Chondrocyte (in vitro differentiated cells): ENCODE data around the gene RRAS. TPM values are rescaled to one million over a fixed set of nuclear protein-coding genes. Genes with fewer than 3 reads are reported as not detected.

Experiments used
- DNase-seq: peaks from one replicate; pipeline ENCODE4 v3.0.0; 2021; ENCODE audit warnings: mixed read lengths, low spot score
- H3K27ac Mint-ChIP-seq: one replicate; pipeline ENCODE4 v1.8.0; 2021; ENCODE audit warnings: mild to moderate bottlenecking, moderate library complexity, mixed read lengths; ENCODE audit not compliant: unreplicated experiment
- H3K27me3 Mint-ChIP-seq: 2 replicates; pipeline ENCODE4 v1.8.0; 2021; ENCODE audit warnings: low read depth, mixed read lengths
- H3K36me3 Mint-ChIP-seq: 2 replicates; pipeline ENCODE4 v1.8.0; 2021; ENCODE audit warnings: low read depth, mixed read lengths
- H3K4me1 Mint-ChIP-seq: 2 replicates; pipeline ENCODE4 v1.8.0; 2021; ENCODE audit warnings: low read depth, mild to moderate bottlenecking, mixed read lengths
- H3K4me3 Mint-ChIP-seq: one replicate; pipeline ENCODE4 v1.8.0; 2021; ENCODE audit warnings: mild to moderate bottlenecking, moderate library complexity, mixed read lengths; ENCODE audit not compliant: unreplicated experiment
- H3K9me3 Mint-ChIP-seq: 2 replicates; pipeline ENCODE4 v1.8.0; 2021; ENCODE audit warnings: low read depth, mixed read lengths
- total RNA-seq: library from RNA; stranded (reverse); gene quantifications from 3 replicates; pipeline ENCODE4 v1.2.1, GENCODE V29; 2021
- TF ChIP-seq, protein P1 (sequence below): fragments of 200-600 bp; sonication (generic); IDR thresholded peaks from 2 replicates; pipeline ENCODE4 v1.5.0; 2021; ENCODE audit warnings: antibody characterized with exemption, mild to moderate bottlenecking, moderate library complexity

The RRAS gene
- total RNA-seq, 1 donor from 2014 or later, result 113 TPM

DNA sequence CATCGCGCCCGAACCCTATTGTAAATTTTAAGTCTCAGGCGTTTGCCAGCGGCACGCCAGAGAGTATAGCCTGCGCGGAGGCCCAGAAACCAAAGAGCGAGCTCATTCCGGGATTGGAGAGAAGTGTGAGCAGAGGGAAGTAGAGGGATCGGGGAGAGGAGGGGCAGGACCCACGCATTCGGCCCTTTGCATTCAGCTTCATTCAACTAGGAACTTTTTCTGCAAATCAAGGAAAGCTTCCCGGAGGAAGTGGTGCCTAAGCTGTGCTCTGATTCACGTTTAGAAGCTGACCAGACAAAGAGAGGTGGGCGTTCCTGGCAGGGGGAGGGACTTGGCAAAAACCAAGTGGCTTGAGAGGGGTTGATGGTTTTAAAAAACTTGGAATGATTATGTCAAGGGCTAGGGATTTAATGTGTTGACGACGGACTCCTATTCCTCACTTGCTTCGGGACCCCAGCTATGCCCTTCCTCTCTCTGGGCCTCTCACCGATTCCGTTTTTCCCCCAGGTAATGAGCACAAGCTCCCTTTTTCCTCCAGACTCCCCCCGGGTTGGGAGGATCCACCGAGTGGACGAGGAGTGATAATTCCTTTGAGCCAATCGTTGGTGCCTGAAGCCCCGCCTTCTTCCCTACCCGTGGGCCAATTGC lies 36.3 kb upstream of the RRAS start:
- Mint-ChIP-seq H3K27me3 (no peaks in the 10 kb centered on the region), H3K27ac (peak overlapping the region; percentile 100), H3K4me1 (peaks cover 42% of the 10 kb centered on the region), H3K4me3 (peak overlapping the region; percentile 82), H3K9me3 (no peaks in the 10 kb centered on the region), H3K36me3 (peaks cover 4% of the 10 kb centered on the region)
- DNase-seq, result no peak
- TF ChIP-seq, protein P1, sequence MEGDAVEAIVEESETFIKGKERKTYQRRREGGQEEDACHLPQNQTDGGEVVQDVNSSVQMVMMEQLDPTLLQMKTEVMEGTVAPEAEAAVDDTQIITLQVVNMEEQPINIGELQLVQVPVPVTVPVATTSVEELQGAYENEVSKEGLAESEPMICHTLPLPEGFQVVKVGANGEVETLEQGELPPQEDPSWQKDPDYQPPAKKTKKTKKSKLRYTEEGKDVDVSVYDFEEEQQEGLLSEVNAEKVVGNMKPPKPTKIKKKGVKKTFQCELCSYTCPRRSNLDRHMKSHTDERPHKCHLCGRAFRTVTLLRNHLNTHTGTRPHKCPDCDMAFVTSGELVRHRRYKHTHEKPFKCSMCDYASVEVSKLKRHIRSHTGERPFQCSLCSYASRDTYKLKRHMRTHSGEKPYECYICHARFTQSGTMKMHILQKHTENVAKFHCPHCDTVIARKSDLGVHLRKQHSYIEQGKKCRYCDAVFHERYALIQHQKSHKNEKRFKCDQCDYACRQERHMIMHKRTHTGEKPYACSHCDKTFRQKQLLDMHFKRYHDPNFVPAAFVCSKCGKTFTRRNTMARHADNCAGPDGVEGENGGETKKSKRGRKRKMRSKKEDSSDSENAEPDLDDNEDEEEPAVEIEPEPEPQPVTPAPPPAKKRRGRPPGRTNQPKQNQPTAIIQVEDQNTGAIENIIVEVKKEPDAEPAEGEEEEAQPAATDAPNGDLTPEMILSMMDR, result no peak

DNA sequence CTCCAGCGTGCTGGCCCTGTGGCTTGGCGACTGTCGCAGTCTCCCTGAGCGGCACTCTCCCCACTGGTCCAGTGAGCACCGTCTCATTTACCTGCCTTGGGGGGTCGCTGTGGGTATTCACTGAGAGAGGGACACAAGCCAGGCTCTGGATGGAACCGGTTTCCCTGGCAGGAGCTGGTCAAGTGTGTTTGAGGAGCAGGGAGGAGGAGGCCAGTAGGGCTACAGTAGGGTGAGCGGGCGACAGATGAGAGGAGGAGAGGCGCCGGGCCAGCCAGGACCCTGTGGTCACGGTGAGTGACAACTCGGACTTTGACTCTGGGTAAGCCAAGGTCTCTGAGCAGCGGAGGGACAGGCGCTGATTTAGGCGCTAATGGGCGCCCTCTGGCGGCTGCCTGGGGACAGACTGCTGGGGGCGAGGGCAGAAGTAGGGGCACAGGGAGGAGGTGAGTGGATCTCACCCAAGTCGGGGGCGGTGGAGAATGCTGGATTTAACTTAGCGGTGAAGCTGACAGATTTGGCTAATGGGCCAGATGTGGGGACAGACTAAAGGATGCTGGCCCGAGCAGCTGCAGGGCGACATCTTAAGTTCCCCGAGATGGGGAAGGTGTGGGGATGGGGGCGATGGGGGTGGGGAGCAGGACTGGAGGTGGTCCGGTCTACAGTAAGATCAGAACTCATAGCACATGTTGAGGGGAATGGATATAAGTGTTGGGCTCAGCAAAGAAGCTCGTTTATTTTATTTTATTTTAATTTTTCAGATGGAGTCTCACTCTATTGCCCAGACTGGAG lies 32.4 kb upstream of the RRAS start:
- peaks cover 1% of the 10 kb centered on the region for H3K36me3 Mint-ChIP-seq
- peaks cover 12% of the 10 kb centered on the region for H3K4me1 Mint-ChIP-seq
- TF ChIP-seq, protein P1, result peak; percentile 94
- no peaks in the 10 kb centered on the region for H3K9me3 Mint-ChIP-seq
- H3K27ac Mint-ChIP-seq, result peak overlapping the region; percentile 74
- no peak for DNase-seq
- no peaks in the 10 kb centered on the region for H3K27me3 Mint-ChIP-seq
- peak overlapping the region; percentile 53 for H3K4me3 Mint-ChIP-seq

DNA sequence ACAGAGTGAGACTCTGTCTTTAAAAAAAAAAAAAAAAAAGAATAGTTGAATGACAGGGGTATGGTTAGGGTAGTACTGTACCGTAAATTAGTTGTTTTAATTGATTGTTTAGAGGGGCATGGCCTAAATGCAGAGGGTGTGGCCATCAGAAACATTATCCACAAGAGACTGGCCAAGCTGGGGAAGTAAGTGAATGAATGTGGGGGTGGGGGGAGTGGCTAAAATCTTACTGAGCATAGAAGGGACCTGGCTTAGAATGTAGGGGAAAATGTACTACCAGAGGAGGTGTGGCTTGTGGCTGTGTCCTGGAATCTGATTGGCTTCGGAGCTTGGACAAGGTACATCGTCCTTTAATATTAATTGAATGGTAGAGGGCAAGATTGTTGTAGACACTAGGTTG lies 29.6 kb upstream of the RRAS start:
- no peaks in the 10 kb centered on the region for H3K27me3 Mint-ChIP-seq
- TF ChIP-seq, protein P1, result no peak
- H3K36me3 Mint-ChIP-seq, result no peaks in the 10 kb centered on the region
- no peaks in the 10 kb centered on the region for H3K9me3 Mint-ChIP-seq
- H3K4me3 Mint-ChIP-seq, result no peak overlapping the region
- H3K27ac Mint-ChIP-seq, result no peak overlapping the region
- peaks cover 29% of the 10 kb centered on the region for H3K4me1 Mint-ChIP-seq
- DNase-seq, result no peak

DNA sequence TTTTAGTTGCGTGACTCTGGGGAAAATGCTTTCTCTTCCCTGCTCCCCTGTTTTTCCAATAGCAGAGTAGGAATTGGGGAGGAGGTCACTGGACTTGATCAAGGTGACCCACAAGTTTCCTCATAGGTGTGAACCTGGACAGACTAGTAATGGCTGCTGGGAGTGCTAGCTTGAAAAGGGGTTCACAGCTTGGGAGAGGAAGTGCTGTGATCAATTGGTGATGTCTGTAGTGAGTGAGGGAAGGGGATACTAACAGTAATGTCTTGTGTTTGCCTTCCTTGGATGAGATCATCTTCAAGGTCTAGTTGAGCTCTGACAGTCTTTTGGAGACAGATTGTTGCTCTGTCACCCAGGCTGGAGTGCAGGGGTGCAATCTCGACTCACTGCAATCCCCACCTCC lies 27.5 kb upstream of the RRAS start:
- H3K4me1 Mint-ChIP-seq, result peaks cover 38% of the 10 kb centered on the region
- H3K9me3 Mint-ChIP-seq, result no peaks in the 10 kb centered on the region
- DNase-seq, result no peak
- no peak overlapping the region for H3K27ac Mint-ChIP-seq
- peak overlapping the region; percentile 18 for H3K4me3 Mint-ChIP-seq
- H3K27me3 Mint-ChIP-seq, result no peaks in the 10 kb centered on the region
- TF ChIP-seq, protein P1, result no peak
- H3K36me3 Mint-ChIP-seq, result no peaks in the 10 kb centered on the region

DNA sequence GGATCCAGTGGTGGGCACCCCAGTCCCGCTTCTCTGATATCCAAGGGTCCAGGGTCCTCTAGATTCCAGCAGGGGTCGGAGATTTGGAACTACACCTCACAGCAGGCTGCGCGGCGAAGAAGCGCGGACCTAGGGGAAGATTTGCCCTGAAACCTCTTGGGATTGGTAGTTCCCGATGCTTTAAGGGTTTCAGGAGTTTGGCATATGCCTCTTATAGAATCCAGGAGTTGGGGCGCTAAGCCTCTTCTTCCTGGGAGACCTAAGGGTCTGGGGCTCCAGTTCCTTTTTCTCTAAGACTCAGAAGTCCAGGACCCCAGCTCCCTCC lies 26.1 kb upstream of the RRAS start:
- peak overlapping the region; percentile 97 for H3K27ac Mint-ChIP-seq
- peaks cover 32% of the 10 kb centered on the region for H3K4me1 Mint-ChIP-seq
- TF ChIP-seq, protein P1, result peak; percentile 34
- no peaks in the 10 kb centered on the region for H3K27me3 Mint-ChIP-seq
- no peaks in the 10 kb centered on the region for H3K9me3 Mint-ChIP-seq
- H3K4me3 Mint-ChIP-seq, result peak overlapping the region; percentile 99
- DNase-seq, result no peak
- no peaks in the 10 kb centered on the region for H3K36me3 Mint-ChIP-seq
